ENCODE data around the gene GSN. TPM values are rescaled to one million over a fixed set of nuclear protein-coding genes. Genes with fewer than 3 reads are reported as not detected.

Gene GSN
- total and polyA plus RNA-seq, 2 of the 13 experiments (the other 11 are each of a cell fraction or from before 2014, with no cell fraction given) = 294 to 307 TPM

DNA sequence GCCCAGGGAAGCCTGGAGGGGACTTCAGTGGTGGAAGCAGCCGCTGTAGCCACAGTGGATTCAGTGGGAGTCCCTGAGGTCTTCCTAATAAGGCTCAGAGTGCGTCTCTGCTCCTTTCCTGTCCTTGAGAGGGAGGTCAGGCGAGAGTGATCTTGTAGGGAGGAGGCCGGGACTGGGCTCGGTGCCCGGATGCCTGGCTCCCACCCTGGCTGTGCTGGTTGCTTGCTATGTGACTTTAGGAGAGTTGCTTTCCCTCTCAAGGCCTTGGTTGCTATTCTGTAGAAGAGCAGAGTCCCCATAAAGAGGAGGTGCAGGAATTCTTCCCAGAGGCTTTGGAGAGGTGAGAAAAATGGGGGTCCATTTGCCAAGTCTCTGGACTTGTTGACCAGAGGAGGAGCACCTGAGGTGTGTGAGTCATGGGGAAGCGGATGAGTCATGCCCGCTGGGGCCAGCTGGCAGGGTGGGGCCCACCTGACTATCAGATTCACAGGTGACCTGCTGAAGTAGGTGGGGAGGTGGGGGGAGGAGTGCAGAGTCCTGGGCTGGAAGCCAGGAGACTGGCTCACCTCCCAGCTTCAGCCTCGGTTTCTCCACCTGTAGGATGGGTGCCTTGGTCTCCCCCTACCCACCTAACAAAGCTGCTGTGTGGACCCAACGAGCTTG lies 13.8 kb downstream of the GSN start (continued):
- TF ChIP-seq TCF12 (IDR thresholded peaks at IDR 0.05) = no peak
- TF ChIP-seq TCF12 (CRISPR knock-in tag; IDR thresholded peaks at IDR 0.05) = 0 out of 2 replicates have a peak, but pooled peaks have one; percentile 50
- no peak for TF ChIP-seq SMC3 (IDR thresholded peaks at IDR 0.05; ENCODE audit: low read length)
- TF ChIP-seq ASH2L (IDR thresholded peaks at IDR 0.05; ENCODE audit: insufficient read length, low read depth, low read length) = no peak
- TF ChIP-seq SNRNP70 (IDR thresholded peaks at IDR 0.05; ENCODE audit: low read depth, low read length) = no peak
- peak; percentile 42; the same call in 1 of the 2 replicates for TF ChIP-seq ZNF768 (CRISPR knock-in tag; IDR thresholded peaks at IDR 0.05)
- no peak for TF ChIP-seq ZNF639 (CRISPR knock-in tag; conservative IDR thresholded peaks at IDR 0.05)
- TF ChIP-seq ZNF383 (CRISPR knock-in tag; IDR thresholded peaks at IDR 0.05; ENCODE audit: borderline replicate concordance) = no peak
- no peak for TF ChIP-seq ZNF781 (CRISPR knock-in tag; IDR thresholded peaks at IDR 0.05; ENCODE audit: borderline replicate concordance, not compliant biosample characterization)
- TF ChIP-seq ESRRA (CRISPR knock-in tag; IDR thresholded peaks at IDR 0.05; ENCODE audit: low read depth) = peak; percentile 86; the same call in 1 of the 2 replicates
- TF ChIP-seq RARA (CRISPR knock-in tag; IDR thresholded peaks at IDR 0.05) = peak; percentile 78
- no peak for TF ChIP-seq MATR3 (CRISPR knock-in tag; IDR thresholded peaks at IDR 0.05)
- TF ChIP-seq ZFP37 (CRISPR knock-in tag; IDR thresholded peaks at IDR 0.05; ENCODE audit: borderline replicate concordance) = no peak
- TF ChIP-seq RARG (CRISPR knock-in tag; IDR thresholded peaks at IDR 0.05; ENCODE audit: low read depth) = no peak
- TF ChIP-seq TAF1 (CRISPR knock-in tag; IDR thresholded peaks at IDR 0.05) = no peak
- no peak for TF ChIP-seq MXD4 (CRISPR knock-in tag; IDR thresholded peaks at IDR 0.05)
- TF ChIP-seq ZHX2 (IDR thresholded peaks at IDR 0.05; ENCODE audit: low read depth) = no peak
- no peak for TF ChIP-seq ZHX2 (CRISPR knock-in tag; IDR thresholded peaks at IDR 0.05; ENCODE audit: borderline replicate concordance)
- peak; percentile 84 for TF ChIP-seq TBX2 (CRISPR knock-in tag; IDR thresholded peaks at IDR 0.05; ENCODE audit: borderline replicate concordance)
- TF ChIP-seq ZNF564 (CRISPR knock-in tag; IDR thresholded peaks at IDR 0.05) = no peak

All from HepG2 (cell line).